ENCODE results near the gene SLC9A3. TPM values are rescaled to one million over a fixed set of nuclear protein-coding genes. Genes with fewer than 3 reads are reported as not detected.

Gene SLC9A3
- polyA plus RNA-seq, 1 donor = 203 TPM

DNA sequence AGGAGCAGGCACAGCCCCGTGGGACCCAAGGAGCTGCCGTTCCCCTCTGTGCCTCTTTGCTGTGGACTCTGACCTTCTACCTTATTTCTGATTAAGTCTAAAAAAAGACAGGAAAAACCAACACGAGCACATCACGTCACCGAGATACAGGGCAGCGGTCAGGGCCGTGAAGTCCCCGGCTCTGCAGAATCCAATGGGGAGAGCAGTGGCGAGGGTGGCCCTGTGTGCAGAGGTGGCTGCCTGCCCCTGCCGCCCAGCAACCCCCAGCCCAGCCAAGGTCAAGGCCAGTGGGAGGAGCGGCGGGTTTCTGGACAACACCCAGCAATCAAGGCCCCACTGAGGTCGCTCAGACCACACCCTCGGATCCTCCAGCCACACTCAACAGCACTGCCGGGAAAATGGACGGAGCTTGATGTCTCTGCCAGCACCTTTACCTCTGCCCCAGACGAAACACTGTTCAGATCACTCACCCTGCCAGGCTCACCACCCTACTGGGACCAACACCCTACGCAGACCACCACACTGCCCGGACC lies 32.7 kb upstream of the SLC9A3 start:
- Histone ChIP-seq H3K4me1 (ENCODE audit: control insufficient read depth, insufficient read depth, low read length) (peaks cover 22% of the 10 kb centered on the region), H3K27ac (ENCODE audit: low read length) (peak overlapping the region; percentile 93), H3K27me3 (ENCODE audit: control insufficient read depth, insufficient read depth, low read length) (peaks cover 4% of the 10 kb centered on the region), H3K4me3 (ENCODE audit: low read length) (peak overlapping the region; percentile 9), H3K36me3 (ENCODE audit: control insufficient read depth, insufficient read depth, low read length) (no peaks in the 10 kb centered on the region), H3K9me3 (ENCODE audit: control insufficient read depth, low read depth, low read length) (peaks cover 22% of the 10 kb centered on the region)
- WGBS (ENCODE audit: insufficient coverage, low lambda C conversion rate) = no CpG with 5 or more reads among the region's 19 CpGs
- peak; percentile 83 to 93 for DNase-seq

DNA sequence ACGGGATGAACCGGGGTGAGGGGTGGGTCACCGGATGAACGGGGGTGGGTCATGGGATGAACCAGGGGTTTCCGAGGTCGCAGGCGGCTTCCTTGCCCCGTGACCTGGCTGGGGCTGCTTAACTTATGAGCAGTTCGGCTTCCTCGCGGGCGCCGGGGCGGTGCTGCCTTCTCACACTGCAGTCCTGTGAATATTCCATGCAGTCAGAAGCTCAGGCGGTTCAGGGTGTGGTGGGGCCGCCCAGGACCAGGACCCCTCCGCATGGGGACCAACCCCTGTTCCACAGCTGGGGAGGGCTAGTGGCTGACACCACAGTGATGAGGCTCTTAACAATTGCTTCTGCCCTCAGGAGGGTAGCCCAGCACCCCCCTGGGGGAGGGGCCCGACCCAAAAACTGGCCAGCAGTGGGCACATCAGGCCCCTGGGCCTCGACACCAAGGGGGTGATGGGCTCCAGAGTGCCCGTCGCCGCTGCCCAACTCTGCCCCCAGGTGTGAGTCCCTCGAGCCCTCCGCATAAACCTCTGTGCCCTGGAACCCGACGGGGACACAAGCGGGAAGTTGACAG lies 30.9 kb upstream of the SLC9A3 start:
- Histone ChIP-seq H3K4me1 (ENCODE audit: control insufficient read depth, insufficient read depth, low read length) (peaks cover 22% of the 10 kb centered on the region), H3K36me3 (ENCODE audit: control insufficient read depth, insufficient read depth, low read length) (no peaks in the 10 kb centered on the region), H3K27me3 (ENCODE audit: control insufficient read depth, insufficient read depth, low read length) (no peaks in the 10 kb centered on the region), H3K4me3 (ENCODE audit: low read length) (no peak overlapping the region), H3K9me3 (ENCODE audit: control insufficient read depth, low read depth, low read length) (peaks cover 19% of the 10 kb centered on the region), H3K27ac (ENCODE audit: low read length) (no peak overlapping the region)
- no CpG with 5 or more reads among the region's 27 CpGs for WGBS (ENCODE audit: insufficient coverage, low lambda C conversion rate)
- DNase-seq = peak in 1 of 2 donors; percentile 21

DNA sequence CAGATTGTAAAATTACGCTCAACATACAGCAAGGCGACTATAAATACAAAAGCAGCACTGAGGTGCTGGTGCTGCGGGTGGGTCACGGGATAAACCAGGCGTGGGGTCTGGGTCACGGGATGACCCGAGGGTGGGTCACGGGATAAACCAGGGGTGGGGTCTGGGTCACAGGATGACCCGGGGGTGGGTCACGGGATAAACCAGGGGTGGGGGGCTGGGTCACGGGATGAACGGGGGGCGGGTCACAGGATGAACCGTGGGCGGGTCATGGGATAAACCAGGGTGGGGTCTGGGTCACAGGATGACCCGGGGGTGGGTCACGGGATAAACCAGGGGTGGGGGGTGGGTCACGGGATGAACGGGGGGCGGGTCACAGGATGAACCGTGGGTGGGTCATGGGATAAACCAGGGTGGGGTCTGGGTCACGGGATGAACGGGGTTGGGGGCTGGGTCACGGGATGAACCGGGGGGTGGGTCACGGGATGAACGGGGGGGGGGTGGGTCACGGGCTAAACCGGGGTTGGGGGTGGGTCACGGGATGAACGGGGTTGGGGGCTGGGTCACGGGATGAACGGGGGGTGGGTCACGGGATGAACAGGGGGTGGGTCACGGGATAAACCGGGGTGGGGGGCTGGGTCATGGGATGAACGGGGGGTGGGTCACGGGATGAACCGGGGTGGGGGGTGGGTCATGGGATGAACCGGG lies 30.2 kb upstream of the SLC9A3 start:
- Histone ChIP-seq H3K4me1 (ENCODE audit: control insufficient read depth, insufficient read depth, low read length) (peaks cover 22% of the 10 kb centered on the region), H3K36me3 (ENCODE audit: control insufficient read depth, insufficient read depth, low read length) (no peaks in the 10 kb centered on the region), H3K9me3 (ENCODE audit: control insufficient read depth, low read depth, low read length) (peaks cover 19% of the 10 kb centered on the region), H3K4me3 (ENCODE audit: low read length) (no peak overlapping the region), H3K27ac (ENCODE audit: low read length) (peak overlapping the region; percentile 69), H3K27me3 (ENCODE audit: control insufficient read depth, insufficient read depth, low read length) (no peaks in the 10 kb centered on the region)
- no peak for DNase-seq
- WGBS (ENCODE audit: insufficient coverage, low lambda C conversion rate) = no CpG with 5 or more reads among the region's 40 CpGs

GRCh38 chr5:553874-554273 lies 29.6 kb upstream of the SLC9A3 start:
- peaks cover 22% of the 10 kb centered on the region for H3K4me1 ChIP-seq (ENCODE audit: control insufficient read depth, insufficient read depth, low read length)
- H3K27me3 ChIP-seq (ENCODE audit: control insufficient read depth, insufficient read depth, low read length) = no peaks in the 10 kb centered on the region
- H3K9me3 ChIP-seq (ENCODE audit: control insufficient read depth, low read depth, low read length) = peaks cover 18% of the 10 kb centered on the region
- H3K4me3 ChIP-seq (ENCODE audit: low read length) = no peak overlapping the region
- WGBS (ENCODE audit: insufficient coverage, low lambda C conversion rate) = 0% methylated on average over 1 of the region's 13 CpGs
- peak; percentile 73 to 93 for DNase-seq
- H3K36me3 ChIP-seq (ENCODE audit: control insufficient read depth, insufficient read depth, low read length) = no peaks in the 10 kb centered on the region
- H3K27ac ChIP-seq (ENCODE audit: low read length) = peak overlapping the region; percentile 69

DNA sequence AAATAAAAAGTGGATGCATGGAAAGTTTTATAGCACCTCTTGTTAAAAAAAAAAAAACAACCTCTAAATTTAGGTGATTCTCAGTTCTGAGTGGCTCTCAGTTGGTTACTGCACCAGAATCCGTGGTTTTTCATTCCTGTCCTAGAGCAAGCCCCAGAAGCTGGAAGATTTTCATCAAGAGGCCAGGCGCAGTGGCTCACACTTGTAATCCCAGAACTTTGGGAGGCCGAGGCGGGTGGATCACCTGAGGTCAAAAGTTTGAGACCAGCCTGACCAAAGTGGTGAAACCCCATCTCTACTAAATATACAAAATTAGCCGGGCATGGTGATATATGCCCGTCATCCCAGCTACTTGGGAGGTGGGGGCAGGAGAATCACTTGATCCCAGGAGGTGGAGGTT lies 27.2 kb upstream of the SLC9A3 start:
- peaks cover 34% of the 10 kb centered on the region for H3K4me1 ChIP-seq (ENCODE audit: control insufficient read depth, insufficient read depth, low read length)
- H3K9me3 ChIP-seq (ENCODE audit: control insufficient read depth, low read depth, low read length) = peaks cover 12% of the 10 kb centered on the region
- no peaks in the 10 kb centered on the region for H3K27me3 ChIP-seq (ENCODE audit: control insufficient read depth, insufficient read depth, low read length)
- DNase-seq = no peak
- H3K36me3 ChIP-seq (ENCODE audit: control insufficient read depth, insufficient read depth, low read length) = no peaks in the 10 kb centered on the region
- H3K27ac ChIP-seq (ENCODE audit: low read length) = no peak overlapping the region
- H3K4me3 ChIP-seq (ENCODE audit: low read length) = no peak overlapping the region
- WGBS (ENCODE audit: insufficient coverage, low lambda C conversion rate) = no CpG with 5 or more reads among the region's 6 CpGs

GRCh38 chr5:549229-549628 lies 25.0 kb upstream of the SLC9A3 start:
- Histone ChIP-seq H3K4me1 (ENCODE audit: control insufficient read depth, insufficient read depth, low read length) (peaks cover 45% of the 10 kb centered on the region), H3K4me3 (ENCODE audit: low read length) (no peak overlapping the region), H3K27me3 (ENCODE audit: control insufficient read depth, insufficient read depth, low read length) (no peaks in the 10 kb centered on the region), H3K27ac (ENCODE audit: low read length) (no peak overlapping the region), H3K36me3 (ENCODE audit: control insufficient read depth, insufficient read depth, low read length) (no peaks in the 10 kb centered on the region), H3K9me3 (ENCODE audit: control insufficient read depth, low read depth, low read length) (peaks cover 4% of the 10 kb centered on the region)
- WGBS (ENCODE audit: insufficient coverage, low lambda C conversion rate) = no CpG with 5 or more reads among the region's 2 CpGs
- no peak for DNase-seq

DNA sequence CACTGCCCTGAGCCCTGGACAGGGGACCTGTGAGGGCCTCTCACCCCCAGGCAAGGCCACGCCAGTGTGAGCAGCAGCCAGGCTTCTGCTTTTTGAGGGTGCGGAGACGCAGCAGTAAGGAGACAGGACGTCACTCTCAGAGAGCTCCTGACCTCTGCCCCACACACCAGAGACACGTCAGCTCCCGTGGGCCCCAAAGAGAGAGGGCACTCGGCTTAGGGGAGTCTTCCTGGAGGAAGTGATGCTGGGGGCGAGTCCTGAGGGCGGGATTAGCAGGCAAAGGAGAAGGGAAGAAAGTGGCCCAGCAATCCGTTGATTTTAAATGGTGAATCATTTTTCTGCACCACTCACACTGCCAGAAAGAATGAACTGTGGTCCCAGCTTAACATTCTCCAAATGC lies 24.0 kb upstream of the SLC9A3 start:
- peak; percentile 83 to 93 for DNase-seq
- peaks cover 46% of the 10 kb centered on the region for H3K4me1 ChIP-seq (ENCODE audit: control insufficient read depth, insufficient read depth, low read length)
- peaks cover 4% of the 10 kb centered on the region for H3K9me3 ChIP-seq (ENCODE audit: control insufficient read depth, low read depth, low read length)
- H3K4me3 ChIP-seq (ENCODE audit: low read length) = no peak overlapping the region
- no peaks in the 10 kb centered on the region for H3K27me3 ChIP-seq (ENCODE audit: control insufficient read depth, insufficient read depth, low read length)
- peak overlapping the region; percentile 95 for H3K27ac ChIP-seq (ENCODE audit: low read length)
- no peaks in the 10 kb centered on the region for H3K36me3 ChIP-seq (ENCODE audit: control insufficient read depth, insufficient read depth, low read length)
- no CpG with 5 or more reads among the region's 10 CpGs for WGBS (ENCODE audit: insufficient coverage, low lambda C conversion rate)

DNA sequence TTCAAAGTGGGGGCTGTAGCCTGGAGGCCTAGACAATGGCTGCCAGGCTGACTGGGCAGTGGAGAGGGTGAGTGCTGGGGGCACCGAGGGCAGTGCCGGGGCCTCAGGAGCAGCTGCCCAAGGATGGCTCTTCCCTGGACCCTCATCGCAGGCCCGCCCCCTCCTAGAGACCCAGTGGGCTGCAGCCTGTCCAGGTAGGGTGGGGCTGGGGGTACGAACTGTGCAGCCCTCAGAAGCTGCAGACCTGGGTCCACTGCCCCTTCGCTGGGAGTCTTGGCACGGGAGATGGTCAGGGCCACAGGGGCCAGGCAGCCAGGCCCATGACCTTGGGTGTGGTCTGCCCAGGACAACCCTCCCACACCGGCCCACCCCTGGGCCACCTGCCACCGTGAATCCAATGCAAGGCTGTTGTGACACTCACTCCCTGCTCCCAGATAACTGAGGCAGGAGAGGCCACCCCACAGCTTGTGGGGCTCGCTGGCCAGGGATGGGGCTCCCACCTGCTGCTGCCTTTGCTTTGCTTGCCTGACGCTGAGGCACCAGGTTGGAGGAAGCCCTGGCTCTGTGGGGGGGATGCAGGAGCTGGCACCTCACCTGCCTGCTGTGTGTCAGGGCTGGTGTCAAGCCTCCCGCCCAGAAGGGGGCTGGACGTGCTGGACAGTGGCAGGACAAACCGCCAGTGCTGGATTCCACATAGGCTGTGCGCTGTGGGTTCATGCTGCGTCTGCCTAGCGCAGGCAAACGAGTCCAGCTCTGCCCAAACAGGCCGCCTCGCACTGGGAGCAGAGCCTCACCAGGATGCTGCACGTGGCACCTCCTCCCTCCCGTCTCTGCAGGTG lies 23.1 kb upstream of the SLC9A3 start:
- H3K36me3 ChIP-seq (ENCODE audit: control insufficient read depth, insufficient read depth, low read length) = no peaks in the 10 kb centered on the region
- H3K27me3 ChIP-seq (ENCODE audit: control insufficient read depth, insufficient read depth, low read length) = no peaks in the 10 kb centered on the region
- peaks cover 46% of the 10 kb centered on the region for H3K4me1 ChIP-seq (ENCODE audit: control insufficient read depth, insufficient read depth, low read length)
- no peak overlapping the region for H3K4me3 ChIP-seq (ENCODE audit: low read length)
- H3K27ac ChIP-seq (ENCODE audit: low read length) = peak overlapping the region; percentile 95
- peak in 1 of 2 donors; percentile 76 for DNase-seq
- WGBS (ENCODE audit: insufficient coverage, low lambda C conversion rate) = no CpG with 5 or more reads among the region's 22 CpGs
- peaks cover 4% of the 10 kb centered on the region for H3K9me3 ChIP-seq (ENCODE audit: control insufficient read depth, low read depth, low read length)

GRCh38 chr5:546376-546908 lies 22.2 kb upstream of the SLC9A3 start:
- Histone ChIP-seq H3K36me3 (ENCODE audit: control insufficient read depth, insufficient read depth, low read length) (no peaks in the 10 kb centered on the region), H3K27me3 (ENCODE audit: control insufficient read depth, insufficient read depth, low read length) (no peaks in the 10 kb centered on the region), H3K27ac (ENCODE audit: low read length) (peak overlapping the region; percentile 95), H3K4me3 (ENCODE audit: low read length) (no peak overlapping the region), H3K9me3 (ENCODE audit: control insufficient read depth, low read depth, low read length) (peaks cover 4% of the 10 kb centered on the region), H3K4me1 (ENCODE audit: control insufficient read depth, insufficient read depth, low read length) (peaks cover 47% of the 10 kb centered on the region)
- WGBS (ENCODE audit: insufficient coverage, low lambda C conversion rate) = no CpG with 5 or more reads among the region's 14 CpGs
- DNase-seq = peak; percentile 85 to 96
